Measurements from ENCODE around the gene EPHA8. TPM values are rescaled to one million over a fixed set of nuclear protein-coding genes. Genes with fewer than 3 reads are reported as not detected.

EPHA8 gene
- polyA plus RNA-seq, 1 of the 3 experiments (the other 2 are of a cell fraction): 0.02 TPM

- WGBS (ENCODE audit: low lambda C conversion rate): 59% methylated on average over 6 of the region's 6 CpGs
- Histone ChIP-seq H3K79me2 (ENCODE audit: insufficient read depth) (no peaks in the 10 kb centered on the region), H3K36me3 (replicated peaks in 1 of 2; ENCODE audit: control insufficient read depth in 1 of 2, insufficient read depth in 2 of 2, low read length in 1 of 2) (no peaks in the 10 kb centered on the region), H3K4me2 (no peak overlapping the region), H3K9ac (no peak overlapping the region), H4K20me1 (ENCODE audit: insufficient read depth) (no peaks in the 10 kb centered on the region), H2AFZ (ENCODE audit: low read depth) (no peak overlapping the region), H3K4me3 (ENCODE audit: low read depth in 2 of 2, low read length in 1 of 2) (no peak overlapping the region), H3F3A (replicated peaks; ENCODE audit: insufficient read depth) (no peaks in the 10 kb centered on the region), H3K4me1 (ENCODE audit: control insufficient read depth in 1 of 2, insufficient read depth in 2 of 2, low read depth in 1 of 2, low read length in 1 of 2) (peaks cover 0 to 3% of the 10 kb centered on the region in 2 experiments; a peak in 1 of 4 replicates), H3K9me2 (no peaks in the 10 kb centered on the region), H3K27ac (ENCODE audit: low read depth in 2 of 2, low read length in 1 of 2) (no peak overlapping the region), H3K9me3 (no peaks in the 10 kb centered on the region), H3K27me3 (ENCODE audit: insufficient read depth) (peaks cover 18% of the 10 kb centered on the region; the same call in 1 of the 2 replicates)
- TF ChIP-seq RAD21 (IDR thresholded peaks at IDR 0.05; ENCODE audit: low read length) (peak; percentile 7; the same call in 1 of the 2 replicates), MXI1 (IDR thresholded peaks at IDR 0.05; ENCODE audit: low read depth, low read length) (no peak), CTCF (IDR thresholded peaks at IDR 0.05) (no peak)
- DNase-seq: no peak
- ChIA-PET CTCF (interaction anchor here (1.2 to 5.1 kb wide), 5 partner anchors 53 to 252 kb away, joined by 3 to 58 read pairs (median 3); no protein-coding TSS in a partner anchor), POLR2A (no interaction called here)
These were observed 73.6 kb downstream of the EPHA8 start for GRCh38 chr1:22636927-22637326.

- no peak for TF ChIP-seq FOXM1 (IDR thresholded peaks at IDR 0.05; ENCODE audit: low read depth)
- TF ChIP-seq ELF1 (IDR thresholded peaks at IDR 0.05): no peak
- TF ChIP-seq NRF1 (IDR thresholded peaks at IDR 0.05; ENCODE audit: low read depth, low read length): no peak
- no peak for TF ChIP-seq POLR2AphosphoS5 (IDR thresholded peaks at IDR 0.05; ENCODE audit: low read depth, low read length)
- TF ChIP-seq TEAD4 (IDR thresholded peaks at IDR 0.05; ENCODE audit: borderline replicate concordance, insufficient read depth): no peak
- TF ChIP-seq MAX (IDR thresholded peaks at IDR 0.05; ENCODE audit: low read depth): no peak
- TF ChIP-seq EP300 (IDR thresholded peaks at IDR 0.05; ENCODE audit: borderline replicate concordance in 1 of 2, low read depth in 1 of 2, low read length in 1 of 2): no peak
- TF ChIP-seq MXI1 (IDR thresholded peaks at IDR 0.05; ENCODE audit: low read depth, low read length): no peak
- TF ChIP-seq NFIC (IDR thresholded peaks at IDR 0.05; ENCODE audit: borderline replicate concordance): no peak
- TF ChIP-seq SIN3A (IDR thresholded peaks at IDR 0.05; ENCODE audit: borderline replicate concordance, low read depth, low read length): no peak
- TF ChIP-seq ZBTB33 (IDR thresholded peaks at IDR 0.05; ENCODE audit: borderline replicate concordance, low read depth): no peak
- TF ChIP-seq CTCF (IDR thresholded peaks at IDR 0.05): no peak
- no peak for TF ChIP-seq GABPA (IDR thresholded peaks at IDR 0.05; ENCODE audit: low read depth)
- no peak for TF ChIP-seq RAD21 (IDR thresholded peaks at IDR 0.05; ENCODE audit: low read length)
- no peak for DNase-seq
- H3K4me3 ChIP-seq (ENCODE audit: low read depth in 2 of 2, low read length in 1 of 2): no peak overlapping the region
- no peaks in the 10 kb centered on the region for H3K9me2 ChIP-seq
- H3K4me2 ChIP-seq: no peak overlapping the region
- no peaks in the 10 kb centered on the region for H4K20me1 ChIP-seq (ENCODE audit: insufficient read depth)
- ChIA-PET CTCF (interaction anchor here (1.2 to 5.1 kb wide), 3 partner anchors 54 to 217 kb away, joined by 3 to 58 read pairs (median 4); no protein-coding TSS in a partner anchor), POLR2A (no interaction called here)
- no peak overlapping the region for H3K9ac ChIP-seq
- H3K27me3 ChIP-seq (ENCODE audit: insufficient read depth): 0 out of 2 replicates have a peak, but pooled peaks cover 13% of the 10 kb centered on the region
- H3K27ac ChIP-seq (ENCODE audit: low read depth in 2 of 2, low read length in 1 of 2): no peak overlapping the region
- H3K4me1 ChIP-seq (ENCODE audit: control insufficient read depth in 1 of 2, insufficient read depth in 2 of 2, low read depth in 1 of 2, low read length in 1 of 2): peaks cover 0 to 3% of the 10 kb centered on the region in 2 experiments; a peak in 1 of 4 replicates
- no peaks in the 10 kb centered on the region for H3K9me3 ChIP-seq
- no peaks in the 10 kb centered on the region for H3F3A ChIP-seq (replicated peaks; ENCODE audit: insufficient read depth)
- H3K79me2 ChIP-seq (ENCODE audit: insufficient read depth): no peaks in the 10 kb centered on the region
- no peak overlapping the region for H2AFZ ChIP-seq (ENCODE audit: low read depth)
- H3K36me3 ChIP-seq (replicated peaks in 1 of 2; ENCODE audit: control insufficient read depth in 1 of 2, insufficient read depth in 2 of 2, low read length in 1 of 2): no peaks in the 10 kb centered on the region
- 43% methylated on average over 3 of the region's 3 CpGs for WGBS (ENCODE audit: low lambda C conversion rate)
These were observed 74.7 kb downstream of the EPHA8 start for GRCh38 chr1:22637907-22638445.

Data from SK-N-SH (cell line).